ENCODE measurements around the gene SCFD2.
"Not testable (repeated sequence)": the region's sequence is repeated elsewhere in the genome, so short reads cannot be mapped to it uniquely, and the experiment has no call there.

- TF ChIP-seq CTCF (IDR thresholded peaks at IDR 0.05; ENCODE audit: low read length); EZH2 (IDR thresholded peaks at IDR 0.05; ENCODE audit: borderline replicate concordance, low read length): not testable (repeated sequence)
Observed at GRCh38 chr4:53139256-53139655, 226.6 kb downstream of the SCFD2 start.
